Measurements from ENCODE around the gene ZDHHC13. TPM values are rescaled to one million over a fixed set of nuclear protein-coding genes. Genes with fewer than 3 reads are reported as not detected.

ZDHHC13 gene
- total RNA-seq, 1 donor from 2014 or later: 10.6 TPM

- Histone ChIP-seq H3K27me3 (ENCODE audit: insufficient read depth, low read length) (no peaks in the 10 kb centered on the region), H3K9me3 (ENCODE audit: insufficient read depth, low read depth, low read length) (no peaks in the 10 kb centered on the region), H2AFZ (ENCODE audit: low read depth, low read length) (no peak overlapping the region), H3K4me2 (ENCODE audit: low read length) (no peak overlapping the region), H3K27ac (ENCODE audit: low read depth, low read length) (no peak overlapping the region), H3K4me3 (ENCODE audit: insufficient read depth, low read depth, low read length) (no peak overlapping the region), H3K4me1 (ENCODE audit: insufficient read depth, low read length) (no peaks in the 10 kb centered on the region), H3K79me2 (ENCODE audit: insufficient read depth, low read length) (no peaks in the 10 kb centered on the region), H4K20me1 (ENCODE audit: insufficient read depth, low read length) (no peaks in the 10 kb centered on the region), H3K36me3 (ENCODE audit: insufficient read depth, low read length) (no peaks in the 10 kb centered on the region), H3K9ac (ENCODE audit: low read length) (no peak overlapping the region)
- TF ChIP-seq EZH2 (IDR thresholded peaks at IDR 0.05; ENCODE audit: insufficient read depth, low read length) (no peak), CTCF (IDR thresholded peaks at IDR 0.05; ENCODE audit: insufficient read depth, low read depth, low read length) (no peak)
- Mint-ChIP-seq H3K27ac (ENCODE audit: unreplicated experiment) (no peak overlapping the region), H3K4me1 (ENCODE audit: low read depth, unreplicated experiment) (peaks cover 4% of the 10 kb centered on the region), H3K9me3 (ENCODE audit: unreplicated experiment) (no peaks in the 10 kb centered on the region), H3K4me3 (ENCODE audit: unreplicated experiment) (no peak overlapping the region), H3K36me3 (ENCODE audit: low read depth, unreplicated experiment) (no peaks in the 10 kb centered on the region), H3K27me3 (ENCODE audit: low read depth, unreplicated experiment) (peaks cover 9% of the 10 kb centered on the region)
- no peak for DNase-seq (ENCODE audit: low read depth)
- no peak for FAIRE-seq
Observed at GRCh38 chr11:19194620-19195308, 77.8 kb downstream of the ZDHHC13 start.

GRCh38 chr11:19196432-19196831 is 79.5 kb downstream of the ZDHHC13 start:
- H2AFZ ChIP-seq (ENCODE audit: low read depth, low read length): no peak overlapping the region
- Mint-ChIP-seq H3K27ac (ENCODE audit: unreplicated experiment) (no peak overlapping the region), H3K9me3 (ENCODE audit: unreplicated experiment) (no peaks in the 10 kb centered on the region), H3K27me3 (ENCODE audit: low read depth, unreplicated experiment) (peaks cover 9% of the 10 kb centered on the region), H3K4me1 (ENCODE audit: low read depth, unreplicated experiment) (peaks cover 18% of the 10 kb centered on the region), H3K36me3 (ENCODE audit: low read depth, unreplicated experiment) (no peaks in the 10 kb centered on the region), H3K4me3 (ENCODE audit: unreplicated experiment) (no peak overlapping the region)
- no peaks in the 10 kb centered on the region for H4K20me1 ChIP-seq (ENCODE audit: insufficient read depth, low read length)
- peaks cover 12% of the 10 kb centered on the region for H3K4me1 ChIP-seq (ENCODE audit: insufficient read depth, low read length)
- no peaks in the 10 kb centered on the region for H3K9me3 ChIP-seq (ENCODE audit: insufficient read depth, low read depth, low read length)
- no peak overlapping the region for H3K4me2 ChIP-seq (ENCODE audit: low read length)
- H3K27me3 ChIP-seq (ENCODE audit: insufficient read depth, low read length): no peaks in the 10 kb centered on the region
- no peaks in the 10 kb centered on the region for H3K36me3 ChIP-seq (ENCODE audit: insufficient read depth, low read length)
- DNase-seq (ENCODE audit: low read depth): no peak
- FAIRE-seq: no peak
- no peak overlapping the region for H3K9ac ChIP-seq (ENCODE audit: low read length)
- no peak overlapping the region for H3K4me3 ChIP-seq (ENCODE audit: insufficient read depth, low read depth, low read length)
- no peak overlapping the region for H3K27ac ChIP-seq (ENCODE audit: low read depth, low read length)
- no peak for TF ChIP-seq CTCF (IDR thresholded peaks at IDR 0.05; ENCODE audit: insufficient read depth, low read depth, low read length)
- no peak for TF ChIP-seq EZH2 (IDR thresholded peaks at IDR 0.05; ENCODE audit: insufficient read depth, low read length)
- H3K79me2 ChIP-seq (ENCODE audit: insufficient read depth, low read length): no peaks in the 10 kb centered on the region

GRCh38 chr11:19199048-19199447 is 82.1 kb downstream of the ZDHHC13 start:
- H3K36me3 ChIP-seq (ENCODE audit: insufficient read depth, low read length): no peaks in the 10 kb centered on the region
- no peak overlapping the region for H3K4me2 ChIP-seq (ENCODE audit: low read length)
- H3K9me3 Mint-ChIP-seq (ENCODE audit: unreplicated experiment): no peaks in the 10 kb centered on the region
- H3K9ac ChIP-seq (ENCODE audit: low read length): no peak overlapping the region
- no peak overlapping the region for H3K4me3 ChIP-seq (ENCODE audit: insufficient read depth, low read depth, low read length)
- H3K4me3 Mint-ChIP-seq (ENCODE audit: unreplicated experiment): no peak overlapping the region
- H3K4me1 ChIP-seq (ENCODE audit: insufficient read depth, low read length): peaks cover 18% of the 10 kb centered on the region
- H3K27me3 ChIP-seq (ENCODE audit: insufficient read depth, low read length): no peaks in the 10 kb centered on the region
- H4K20me1 ChIP-seq (ENCODE audit: insufficient read depth, low read length): no peaks in the 10 kb centered on the region
- H3K27ac ChIP-seq (ENCODE audit: low read depth, low read length): no peak overlapping the region
- H3K79me2 ChIP-seq (ENCODE audit: insufficient read depth, low read length): no peaks in the 10 kb centered on the region
- H2AFZ ChIP-seq (ENCODE audit: low read depth, low read length): no peak overlapping the region
- H3K27ac Mint-ChIP-seq (ENCODE audit: unreplicated experiment): no peak overlapping the region
- H3K9me3 ChIP-seq (ENCODE audit: insufficient read depth, low read depth, low read length): no peaks in the 10 kb centered on the region
- H3K36me3 Mint-ChIP-seq (ENCODE audit: low read depth, unreplicated experiment): no peaks in the 10 kb centered on the region
- TF ChIP-seq EZH2 (IDR thresholded peaks at IDR 0.05; ENCODE audit: insufficient read depth, low read length): no peak
- no peak for TF ChIP-seq CTCF (IDR thresholded peaks at IDR 0.05; ENCODE audit: insufficient read depth, low read depth, low read length)
- no peak for FAIRE-seq
- peaks cover 6% of the 10 kb centered on the region for H3K27me3 Mint-ChIP-seq (ENCODE audit: low read depth, unreplicated experiment)
- DNase-seq (ENCODE audit: low read depth): no peak
- peaks cover 27% of the 10 kb centered on the region for H3K4me1 Mint-ChIP-seq (ENCODE audit: low read depth, unreplicated experiment)
